IMR-90 (cell line): Measurements from ENCODE around the gene ARPC5L.

Source experiments
- MAFK ChIP-seq: IDR thresholded peaks from 2 replicates; pipeline ENCODE4 v1.6.1; 2012; ENCODE audit warnings: low read depth, low read length, improper control_type of control experiment
- POLR2A ChIP-seq: IDR thresholded peaks from 2 replicates; pipeline ENCODE4 v1.6.1; 2012; ENCODE audit warnings: mild to moderate bottlenecking, low read depth, low read length
- RAD21 ChIP-seq: IDR thresholded peaks from 2 replicates; pipeline ENCODE4 v1.6.1; 2012; ENCODE audit warnings: low read length, improper control_type of control experiment

DNA sequence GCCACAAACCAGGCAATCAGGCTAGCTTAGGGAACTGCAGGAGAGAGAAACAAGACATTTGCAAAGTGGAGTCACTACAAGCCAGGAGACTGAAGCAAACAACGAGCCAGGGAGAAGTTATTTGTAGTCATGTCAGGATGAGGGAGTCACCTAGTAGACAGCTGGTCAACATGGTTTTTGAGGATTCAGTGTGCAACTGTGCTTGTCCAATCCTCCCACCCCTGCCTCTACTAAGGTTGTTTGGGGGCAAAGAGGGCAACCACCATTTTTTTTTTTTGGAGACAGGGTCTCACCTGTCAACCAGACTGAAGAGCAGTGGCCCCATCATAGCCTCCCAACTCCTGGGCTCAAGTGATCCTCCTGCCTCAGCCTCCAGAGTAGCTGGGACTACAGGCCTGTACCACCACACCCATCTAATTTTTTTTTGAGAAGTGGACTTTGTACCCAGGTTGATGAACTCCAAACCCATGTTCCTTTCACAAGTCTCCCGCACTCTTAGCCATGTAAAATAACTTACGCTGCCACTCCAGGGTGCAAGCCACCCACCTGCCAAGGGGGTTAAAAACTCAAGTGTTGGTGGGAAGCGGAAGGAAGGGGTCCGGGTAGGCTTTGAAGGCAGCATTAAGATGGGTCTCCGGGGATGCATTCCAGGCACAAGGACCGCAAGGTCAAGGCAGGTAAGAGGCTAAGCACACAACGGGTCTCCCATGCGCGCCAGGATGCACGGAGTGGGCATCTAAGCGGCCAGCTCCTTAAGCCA is 1.2 kb upstream of the ARPC5L start:
- TF ChIP-seq RAD21 (no peak), MAFK (no peak), POLR2A (no peak)
